ENCODE results near the gene CCDC8.

- TF ChIP-seq POLR2A (IDR thresholded peaks at IDR 0.05; ENCODE audit: low read depth, low read length) (no peak), POLR2AphosphoS5 (IDR thresholded peaks at IDR 0.05; ENCODE audit: low read depth, low read length) (no peak), TAF1 (IDR thresholded peaks at IDR 0.05; ENCODE audit: borderline replicate concordance, low read depth, low read length) (no peak)
These were observed 27.2 kb downstream of the CCDC8 start for GRCh38 chr19:46386151-46386550.

All from GM12892 (cell line).